Measurements from ENCODE around the gene FAM117B.

The FAM117B gene

GRCh38 chr2:202680512-202680911 lies 45.7 kb downstream of the FAM117B start:
- H3K4me3 ChIP-seq (ENCODE audit: low read length): no peak overlapping the region
- no peaks in the 10 kb centered on the region for H3K4me1 ChIP-seq (ENCODE audit: control insufficient read depth, insufficient read depth, low read length)
- H3K36me3 ChIP-seq (ENCODE audit: control insufficient read depth, insufficient read depth, low read length, severe bottlenecking): no peaks in the 10 kb centered on the region
- no peak for DNase-seq (ENCODE audit: low read depth)
- H3K27me3 ChIP-seq (replicated peaks; ENCODE audit: control insufficient read depth, insufficient read depth, low read length): no peaks in the 10 kb centered on the region
- H3K9me3 ChIP-seq (ENCODE audit: control insufficient read depth, low read length): peaks cover 11% of the 10 kb centered on the region
- no peak overlapping the region for H3K9ac ChIP-seq (ENCODE audit: low read length)

GRCh38 chr2:202681688-202682205 lies 47.0 kb downstream of the FAM117B start:
- Histone ChIP-seq H3K36me3 (ENCODE audit: control insufficient read depth, insufficient read depth, low read length, severe bottlenecking) (no peaks in the 10 kb centered on the region), H3K27me3 (replicated peaks; ENCODE audit: control insufficient read depth, insufficient read depth, low read length) (no peaks in the 10 kb centered on the region), H3K9ac (ENCODE audit: low read length) (no peak overlapping the region), H3K4me3 (ENCODE audit: low read length) (no peak overlapping the region), H3K4me1 (ENCODE audit: control insufficient read depth, insufficient read depth, low read length) (no peaks in the 10 kb centered on the region), H3K9me3 (ENCODE audit: control insufficient read depth, low read length) (peaks cover 11% of the 10 kb centered on the region)
- no peak for DNase-seq (ENCODE audit: low read depth)

GRCh38 chr2:202682274-202682673 lies 47.5 kb downstream of the FAM117B start:
- Histone ChIP-seq H3K4me3 (ENCODE audit: low read length) (no peak overlapping the region), H3K27me3 (replicated peaks; ENCODE audit: control insufficient read depth, insufficient read depth, low read length) (no peaks in the 10 kb centered on the region), H3K4me1 (ENCODE audit: control insufficient read depth, insufficient read depth, low read length) (no peaks in the 10 kb centered on the region), H3K9ac (ENCODE audit: low read length) (no peak overlapping the region), H3K9me3 (ENCODE audit: control insufficient read depth, low read length) (peaks cover 11% of the 10 kb centered on the region), H3K36me3 (ENCODE audit: control insufficient read depth, insufficient read depth, low read length, severe bottlenecking) (no peaks in the 10 kb centered on the region)
- DNase-seq (ENCODE audit: low read depth): no peak

GRCh38 chr2:202687276-202687675 lies 52.5 kb downstream of the FAM117B start:
- no peak overlapping the region for H3K4me3 ChIP-seq (ENCODE audit: low read length)
- no peaks in the 10 kb centered on the region for H3K27me3 ChIP-seq (replicated peaks; ENCODE audit: control insufficient read depth, insufficient read depth, low read length)
- H3K36me3 ChIP-seq (ENCODE audit: control insufficient read depth, insufficient read depth, low read length, severe bottlenecking): no peaks in the 10 kb centered on the region
- peaks cover 13% of the 10 kb centered on the region for H3K4me1 ChIP-seq (ENCODE audit: control insufficient read depth, insufficient read depth, low read length)
- H3K9ac ChIP-seq (ENCODE audit: low read length): no peak overlapping the region
- no peaks in the 10 kb centered on the region for H3K9me3 ChIP-seq (ENCODE audit: control insufficient read depth, low read length)
- no peak for DNase-seq (ENCODE audit: low read depth)

- H3K27me3 ChIP-seq (replicated peaks; ENCODE audit: control insufficient read depth, insufficient read depth, low read length): no peaks in the 10 kb centered on the region
- H3K36me3 ChIP-seq (ENCODE audit: control insufficient read depth, insufficient read depth, low read length, severe bottlenecking): no peaks in the 10 kb centered on the region
- no peak overlapping the region for H3K9ac ChIP-seq (ENCODE audit: low read length)
- H3K4me1 ChIP-seq (ENCODE audit: control insufficient read depth, insufficient read depth, low read length): peaks cover 28% of the 10 kb centered on the region
- no peak overlapping the region for H3K4me3 ChIP-seq (ENCODE audit: low read length)
- no peaks in the 10 kb centered on the region for H3K9me3 ChIP-seq (ENCODE audit: control insufficient read depth, low read length)
- no peak for DNase-seq (ENCODE audit: low read depth)
These were observed 54.7 kb downstream of the FAM117B start for GRCh38 chr2:202689459-202689858.

- H3K9ac ChIP-seq (ENCODE audit: low read length): no peak overlapping the region
- H3K9me3 ChIP-seq (ENCODE audit: control insufficient read depth, low read length): no peaks in the 10 kb centered on the region
- no peak overlapping the region for H3K4me3 ChIP-seq (ENCODE audit: low read length)
- peaks cover 28% of the 10 kb centered on the region for H3K4me1 ChIP-seq (ENCODE audit: control insufficient read depth, insufficient read depth, low read length)
- DNase-seq (ENCODE audit: low read depth): no peak
- H3K27me3 ChIP-seq (replicated peaks; ENCODE audit: control insufficient read depth, insufficient read depth, low read length): no peaks in the 10 kb centered on the region
- H3K36me3 ChIP-seq (ENCODE audit: control insufficient read depth, insufficient read depth, low read length, severe bottlenecking): no peaks in the 10 kb centered on the region
These were observed 55.1 kb downstream of the FAM117B start for GRCh38 chr2:202689898-202690297.

- H3K4me3 ChIP-seq (ENCODE audit: low read length): no peak overlapping the region
- H3K36me3 ChIP-seq (ENCODE audit: control insufficient read depth, insufficient read depth, low read length, severe bottlenecking): no peaks in the 10 kb centered on the region
- no peaks in the 10 kb centered on the region for H3K9me3 ChIP-seq (ENCODE audit: control insufficient read depth, low read length)
- H3K27me3 ChIP-seq (replicated peaks; ENCODE audit: control insufficient read depth, insufficient read depth, low read length): no peaks in the 10 kb centered on the region
- H3K4me1 ChIP-seq (ENCODE audit: control insufficient read depth, insufficient read depth, low read length): peaks cover 28% of the 10 kb centered on the region
- peak overlapping the region; percentile 31 for H3K9ac ChIP-seq (ENCODE audit: low read length)
- peak; percentile 11 for DNase-seq (ENCODE audit: low read depth)
These were observed 55.6 kb downstream of the FAM117B start for GRCh38 chr2:202690321-202690900.

- no peak for DNase-seq (ENCODE audit: low read depth)
- no peaks in the 10 kb centered on the region for H3K9me3 ChIP-seq (ENCODE audit: control insufficient read depth, low read length)
- peaks cover 28% of the 10 kb centered on the region for H3K4me1 ChIP-seq (ENCODE audit: control insufficient read depth, insufficient read depth, low read length)
- H3K4me3 ChIP-seq (ENCODE audit: low read length): no peak overlapping the region
- H3K36me3 ChIP-seq (ENCODE audit: control insufficient read depth, insufficient read depth, low read length, severe bottlenecking): no peaks in the 10 kb centered on the region
- no peak overlapping the region for H3K9ac ChIP-seq (ENCODE audit: low read length)
- no peaks in the 10 kb centered on the region for H3K27me3 ChIP-seq (replicated peaks; ENCODE audit: control insufficient read depth, insufficient read depth, low read length)
These were observed 58.7 kb downstream of the FAM117B start for GRCh38 chr2:202693503-202693902.

- Histone ChIP-seq H3K36me3 (ENCODE audit: control insufficient read depth, insufficient read depth, low read length, severe bottlenecking) (no peaks in the 10 kb centered on the region), H3K4me3 (ENCODE audit: low read length) (no peak overlapping the region), H3K4me1 (ENCODE audit: control insufficient read depth, insufficient read depth, low read length) (peaks cover 28% of the 10 kb centered on the region), H3K27me3 (replicated peaks; ENCODE audit: control insufficient read depth, insufficient read depth, low read length) (no peaks in the 10 kb centered on the region), H3K9ac (ENCODE audit: low read length) (no peak overlapping the region), H3K9me3 (ENCODE audit: control insufficient read depth, low read length) (no peaks in the 10 kb centered on the region)
- DNase-seq (ENCODE audit: low read depth): peak; percentile 73
These were observed 60.4 kb downstream of the FAM117B start for GRCh38 chr2:202695166-202695565.

- peaks cover 5% of the 10 kb centered on the region for H3K4me1 ChIP-seq (ENCODE audit: control insufficient read depth, insufficient read depth, low read length)
- no peak overlapping the region for H3K9ac ChIP-seq (ENCODE audit: low read length)
- no peaks in the 10 kb centered on the region for H3K27me3 ChIP-seq (replicated peaks; ENCODE audit: control insufficient read depth, insufficient read depth, low read length)
- H3K36me3 ChIP-seq (ENCODE audit: control insufficient read depth, insufficient read depth, low read length, severe bottlenecking): no peaks in the 10 kb centered on the region
- no peak for DNase-seq (ENCODE audit: low read depth)
- no peaks in the 10 kb centered on the region for H3K9me3 ChIP-seq (ENCODE audit: control insufficient read depth, low read length)
- no peak overlapping the region for H3K4me3 ChIP-seq (ENCODE audit: low read length)
These were observed 65.5 kb downstream of the FAM117B start for GRCh38 chr2:202700075-202700901.

GRCh38 chr2:202703091-202703490 lies 68.3 kb downstream of the FAM117B start:
- peaks cover 5% of the 10 kb centered on the region for H3K4me1 ChIP-seq (ENCODE audit: control insufficient read depth, insufficient read depth, low read length)
- no peak overlapping the region for H3K4me3 ChIP-seq (ENCODE audit: low read length)
- no peaks in the 10 kb centered on the region for H3K27me3 ChIP-seq (replicated peaks; ENCODE audit: control insufficient read depth, insufficient read depth, low read length)
- H3K9me3 ChIP-seq (ENCODE audit: control insufficient read depth, low read length): no peaks in the 10 kb centered on the region
- no peak overlapping the region for H3K9ac ChIP-seq (ENCODE audit: low read length)
- no peaks in the 10 kb centered on the region for H3K36me3 ChIP-seq (ENCODE audit: control insufficient read depth, insufficient read depth, low read length, severe bottlenecking)
- no peak for DNase-seq (ENCODE audit: low read depth)
